GM21360 (cell line): Measurements from ENCODE around the gene FCRL5.

Experiments
- ATAC-seq: cut with Tn5 transposase; IDR thresholded peaks from one replicate; pipeline ENCODE4 v1.9.1; 2021; ENCODE audit warnings: mild to moderate bottlenecking, moderate library complexity; ENCODE audit not compliant: unreplicated experiment

The FCRL5 gene

DNA sequence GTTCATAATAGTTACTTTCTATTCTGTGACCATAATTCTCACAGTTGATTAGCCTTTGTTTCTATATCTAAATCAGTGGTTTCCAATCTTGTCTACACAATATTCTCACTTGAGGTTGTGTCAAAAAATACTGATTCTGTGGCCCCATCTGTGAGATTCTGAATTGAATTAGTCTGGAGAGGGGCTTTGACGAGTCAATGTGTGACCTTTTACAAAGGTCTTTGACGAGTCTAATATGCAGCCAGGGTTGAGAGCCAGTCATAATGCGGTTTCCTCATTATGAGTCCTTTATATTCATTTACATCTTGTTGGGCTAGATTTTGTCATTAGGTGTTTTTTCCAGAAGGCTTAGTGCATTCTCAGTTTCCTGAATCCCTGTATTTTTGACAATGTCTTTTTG lies 19.7 kb downstream of the FCRL5 start:
- no peak for ATAC-seq

DNA sequence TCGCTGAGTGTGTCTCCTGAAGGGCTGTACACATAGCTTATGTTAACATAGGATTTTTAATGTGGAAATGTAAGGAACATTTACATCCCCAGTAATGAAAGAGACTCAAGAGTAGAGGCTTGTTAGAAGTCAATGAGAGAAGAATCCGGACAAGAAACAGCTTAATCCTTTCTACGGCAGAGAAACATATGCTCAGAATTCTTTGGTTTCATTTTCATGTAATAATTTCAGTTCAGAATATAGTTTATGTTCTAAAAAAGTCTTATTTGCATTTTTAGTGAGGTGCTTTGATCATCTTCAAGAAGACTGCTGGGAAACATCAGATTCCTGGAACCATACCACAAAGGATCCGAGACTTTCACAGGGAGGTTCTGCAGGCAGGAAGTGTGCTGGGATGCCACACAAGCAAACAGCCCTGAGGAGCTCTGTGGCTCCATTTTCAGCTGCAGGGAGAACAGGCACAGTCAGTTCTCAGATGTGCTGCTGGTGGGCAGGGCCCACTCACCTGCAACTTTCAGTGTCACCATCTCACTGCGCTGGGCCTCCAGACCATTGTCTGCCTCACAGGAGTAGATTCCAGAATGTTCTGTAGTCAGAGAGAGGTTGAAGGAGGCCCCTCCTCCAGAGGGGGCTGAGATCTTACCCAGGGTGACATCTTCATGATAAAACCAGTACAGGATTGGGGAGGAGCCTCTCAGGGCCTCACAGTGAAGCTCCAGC lies 28.4 kb downstream of the FCRL5 start:
- peak; percentile 67 for ATAC-seq

GRCh38 chr1:157521056-157521455 lies 31.3 kb downstream of the FCRL5 start:
- no peak for ATAC-seq

GRCh38 chr1:157520386-157520935 lies 31.9 kb downstream of the FCRL5 start:
- no peak for ATAC-seq

DNA sequence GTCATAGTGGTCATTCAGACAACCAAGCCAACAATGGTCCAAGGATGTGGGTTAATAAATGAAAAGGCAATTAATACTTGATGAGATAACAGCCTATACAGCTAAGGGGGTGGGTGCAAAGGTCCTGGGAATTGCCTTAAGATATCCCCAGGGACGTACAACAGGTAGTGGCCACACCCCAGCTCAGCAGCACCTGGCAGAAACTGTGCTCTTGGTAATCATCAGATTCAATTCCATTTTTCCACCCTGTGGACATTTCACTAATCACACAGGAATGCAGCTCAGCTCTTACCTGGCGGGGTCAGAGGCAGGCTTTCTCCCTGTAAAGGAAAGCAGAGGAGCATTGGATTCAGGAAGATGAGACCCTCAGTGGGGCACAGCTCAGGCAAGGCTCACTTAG lies 32.9 kb downstream of the FCRL5 start:
- ATAC-seq, result no peak

DNA sequence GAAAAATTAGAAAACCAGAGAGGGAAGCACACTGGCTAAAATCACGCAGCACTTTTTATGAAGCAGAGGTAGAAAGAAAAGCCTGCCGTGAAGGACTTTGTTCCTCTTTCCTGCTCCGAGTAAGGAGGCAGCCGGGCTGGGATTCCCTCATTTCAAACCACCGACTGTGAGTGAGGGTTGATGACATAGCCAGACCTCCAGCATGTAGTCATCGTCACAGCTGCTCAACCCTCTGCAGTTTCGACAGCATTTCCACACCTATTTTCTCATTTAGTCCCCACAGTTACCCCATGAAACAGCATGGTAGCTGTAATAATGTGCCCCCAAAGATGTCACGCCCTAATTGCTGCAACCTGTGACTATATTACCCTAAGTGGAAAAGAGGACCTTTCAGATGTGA lies 35.3 kb downstream of the FCRL5 start:
- ATAC-seq, result no peak

DNA sequence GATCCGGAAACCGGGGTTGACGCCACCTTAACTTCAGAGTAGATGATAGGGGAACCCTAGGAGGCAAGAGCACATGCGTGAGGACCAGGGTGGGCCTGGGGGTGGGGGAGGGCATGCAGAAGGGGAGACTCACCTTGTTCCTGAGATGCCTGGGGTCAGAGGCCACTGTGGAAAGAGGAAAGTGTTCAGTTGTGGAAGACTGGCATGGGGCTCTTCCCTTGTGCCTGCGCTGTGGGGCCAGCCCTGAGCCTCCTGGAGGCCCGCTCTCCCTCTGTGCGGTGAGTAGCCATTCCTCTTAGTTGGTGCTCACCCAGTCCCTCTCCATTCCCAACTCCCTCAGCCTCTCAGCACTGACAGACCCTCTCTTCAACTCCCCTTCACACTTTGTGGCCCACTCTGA lies 36.6 kb downstream of the FCRL5 start:
- no peak for ATAC-seq

- ATAC-seq, result no peak
Measured at GRCh38 chr1:157515141-157515540, 37.2 kb downstream of the FCRL5 start.

- ATAC-seq, result peak; percentile 41
Measured at GRCh38 chr1:157512036-157512969, 40.0 kb downstream of the FCRL5 start.

DNA sequence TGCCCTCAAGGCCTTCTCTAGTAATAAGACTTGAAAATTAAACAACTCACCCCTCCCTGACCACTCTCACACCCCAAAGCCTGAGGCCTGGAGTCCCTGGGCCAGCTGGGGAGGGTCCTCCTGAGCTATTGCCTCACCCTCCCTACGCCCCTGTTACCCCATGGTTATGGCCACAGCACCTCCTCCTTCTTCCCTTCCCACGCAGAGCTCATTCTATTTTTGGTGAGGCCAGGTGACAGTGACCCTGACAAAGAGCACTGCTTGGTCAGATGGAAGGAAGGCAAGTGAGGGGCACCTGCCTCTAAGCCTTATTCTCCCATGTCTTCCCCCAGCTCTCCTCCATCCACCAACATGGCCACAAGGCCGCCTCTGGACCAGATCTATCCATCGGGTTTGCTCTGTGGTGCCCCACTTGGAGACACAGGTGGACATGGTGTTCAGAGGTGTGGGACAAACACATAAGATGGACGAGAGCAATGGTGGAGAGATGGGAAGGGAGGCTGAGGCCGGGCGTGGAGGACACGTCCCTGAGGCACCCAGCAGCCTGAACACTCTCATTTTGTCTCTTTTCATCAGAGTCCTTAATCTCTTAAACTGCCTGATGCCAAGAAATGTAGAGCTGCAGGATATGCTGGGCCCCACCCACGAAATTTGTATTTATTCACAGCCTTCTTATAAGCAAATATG lies 42.6 kb downstream of the FCRL5 start:
- no peak for ATAC-seq

GRCh38 chr1:157505481-157506272 lies 46.6 kb downstream of the FCRL5 start:
- peak; percentile 81 for ATAC-seq

- ATAC-seq, result no peak
Measured at GRCh38 chr1:157504646-157505045, 47.7 kb downstream of the FCRL5 start.

DNA sequence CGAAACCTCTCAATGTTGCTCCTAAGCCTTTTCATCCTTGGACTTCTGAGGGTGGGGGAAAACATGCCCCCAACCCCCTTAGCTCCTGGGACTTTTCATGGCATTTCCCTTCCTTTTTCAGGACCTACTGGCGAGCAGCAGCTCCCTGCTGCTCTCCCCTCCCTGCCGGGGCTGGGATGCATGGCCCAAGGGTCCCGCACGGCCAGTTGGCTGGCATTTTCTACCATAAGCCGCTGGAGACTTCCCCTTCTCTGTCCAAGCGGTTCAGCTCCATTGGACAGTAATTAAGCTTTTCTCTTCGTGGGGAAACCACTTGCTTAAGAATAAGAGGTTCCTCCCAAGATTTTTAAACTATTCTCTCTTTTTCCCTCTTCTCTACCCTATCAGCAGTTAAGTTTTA lies 52.8 kb downstream of the FCRL5 start:
- no peak for ATAC-seq

DNA sequence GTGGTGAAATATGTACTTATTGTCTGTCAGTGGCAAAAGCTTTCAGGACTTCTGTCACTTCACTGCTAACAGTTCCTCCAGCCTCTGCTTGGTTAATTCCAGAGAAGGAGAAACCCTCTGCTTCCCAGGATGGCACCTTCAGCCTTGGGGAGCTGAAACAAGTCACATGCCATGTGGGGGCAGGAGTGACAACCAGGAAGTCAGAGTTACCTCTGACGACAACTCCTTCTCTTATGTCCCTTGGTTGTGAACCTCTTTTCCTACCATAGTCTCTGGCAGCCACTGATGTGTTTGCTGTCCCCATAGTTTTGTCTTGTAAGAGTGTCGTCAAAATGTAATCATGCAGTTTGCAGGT lies 53.6 kb downstream of the FCRL5 start:
- no peak for ATAC-seq

DNA sequence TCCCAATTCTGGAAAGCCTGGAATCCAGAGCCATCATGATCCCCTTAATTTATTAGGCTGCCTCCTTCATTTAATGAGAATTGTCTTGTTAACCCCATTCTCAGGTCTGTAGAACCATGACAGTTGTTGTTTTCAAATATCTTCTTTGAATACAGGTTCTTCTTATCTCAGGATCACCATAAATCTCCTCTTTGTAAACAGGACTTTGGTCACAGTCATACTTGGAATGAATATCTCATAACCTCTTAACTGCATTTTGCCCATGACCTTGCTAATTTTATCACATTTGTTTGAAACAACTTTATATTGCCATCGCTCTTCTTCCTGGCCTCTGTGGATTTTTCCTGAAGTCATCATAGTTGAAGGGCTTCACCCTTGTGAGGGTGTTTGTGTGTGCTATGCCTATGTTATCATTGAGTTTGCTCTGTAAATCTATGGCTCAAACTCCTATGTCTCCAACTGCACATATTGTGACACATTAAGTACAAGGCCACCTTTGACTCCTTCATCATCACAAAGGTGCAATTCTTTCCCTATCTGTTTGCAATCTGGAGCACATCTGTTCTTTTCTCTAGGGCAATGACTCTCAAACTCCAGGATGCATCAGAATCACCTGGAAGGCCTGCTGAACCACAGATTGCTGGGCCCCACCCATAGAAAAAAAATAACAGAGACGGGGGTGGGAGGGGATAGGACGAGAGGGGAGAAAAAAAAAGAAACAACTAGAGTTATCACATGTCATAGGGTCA lies 54.2 kb downstream of the FCRL5 start:
- ATAC-seq, result no peak

- no peak for ATAC-seq
Measured at GRCh38 chr1:157497284-157497683, 55.0 kb downstream of the FCRL5 start.

GRCh38 chr1:157496121-157496526 lies 56.2 kb downstream of the FCRL5 start:
- ATAC-seq, result peak; percentile 54

DNA sequence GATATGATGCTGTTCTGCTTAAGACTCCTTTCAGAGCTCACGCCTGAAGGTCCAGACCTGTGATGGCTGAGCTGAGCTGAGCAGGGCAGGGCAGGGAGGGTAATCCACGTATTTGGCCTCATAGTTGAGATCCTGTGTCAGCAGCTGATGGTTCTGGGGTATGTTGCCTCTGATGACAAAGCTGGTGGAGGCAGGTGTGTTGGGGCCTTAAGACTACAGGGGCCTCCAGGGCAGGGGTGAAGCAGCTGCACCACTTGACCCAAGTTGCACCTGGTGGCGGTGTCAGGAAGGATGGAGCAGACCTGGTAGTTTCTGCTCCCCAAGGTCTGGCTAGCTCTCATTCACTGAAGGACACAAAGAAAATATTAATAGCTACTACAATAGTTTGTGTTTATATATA lies 57.0 kb downstream of the FCRL5 start:
- ATAC-seq, result no peak

DNA sequence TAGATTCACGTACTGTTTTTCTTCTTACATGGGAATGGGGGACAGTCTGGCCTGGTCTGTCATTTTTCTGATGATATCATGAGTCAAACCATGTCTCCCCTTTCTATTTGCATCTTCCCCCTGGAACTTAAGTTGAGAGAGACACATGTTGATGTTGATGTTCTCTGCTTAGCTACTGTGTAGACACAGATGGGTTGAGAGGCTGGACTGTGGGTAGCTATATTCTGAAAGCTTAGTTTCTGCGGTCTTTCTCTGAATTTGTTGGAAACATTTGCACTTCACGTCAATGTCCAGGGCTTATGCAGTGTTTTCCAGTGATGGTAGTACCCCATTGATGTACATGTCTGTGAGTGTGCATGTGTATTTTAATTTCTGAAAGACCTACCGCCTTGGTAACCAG lies 58.2 kb downstream of the FCRL5 start:
- no peak for ATAC-seq
